Right renal pelvis (tissue), 4 donors: ENCODE results near the gene SH3D21. TPM values are rescaled to one million over a fixed set of nuclear protein-coding genes. Genes with fewer than 3 reads are reported as not detected.

Source experiments
- DNase-seq, 4 donors: peaks; one replicate each; pipeline ENCODE4 v3.0.0-alpha.2; 2013; ENCODE audit warnings: low read depth in 4 of 4, low spot score in 3 of 4, missing footprints in 1 of 4
- polyA plus RNA-seq, 4 donors: library from polyadenylated mRNA; unstranded; fragments of 120-200 nt; gene quantifications; one replicate each; pipeline ENCODE4 v1.2.1, GENCODE V29; 2013; ENCODE audit not compliant: insufficient read length in 4 of 4

The SH3D21 gene
- polyA plus RNA-seq, 4 donors: 21.4 to 26.2 (median 25.1) TPM

DNA sequence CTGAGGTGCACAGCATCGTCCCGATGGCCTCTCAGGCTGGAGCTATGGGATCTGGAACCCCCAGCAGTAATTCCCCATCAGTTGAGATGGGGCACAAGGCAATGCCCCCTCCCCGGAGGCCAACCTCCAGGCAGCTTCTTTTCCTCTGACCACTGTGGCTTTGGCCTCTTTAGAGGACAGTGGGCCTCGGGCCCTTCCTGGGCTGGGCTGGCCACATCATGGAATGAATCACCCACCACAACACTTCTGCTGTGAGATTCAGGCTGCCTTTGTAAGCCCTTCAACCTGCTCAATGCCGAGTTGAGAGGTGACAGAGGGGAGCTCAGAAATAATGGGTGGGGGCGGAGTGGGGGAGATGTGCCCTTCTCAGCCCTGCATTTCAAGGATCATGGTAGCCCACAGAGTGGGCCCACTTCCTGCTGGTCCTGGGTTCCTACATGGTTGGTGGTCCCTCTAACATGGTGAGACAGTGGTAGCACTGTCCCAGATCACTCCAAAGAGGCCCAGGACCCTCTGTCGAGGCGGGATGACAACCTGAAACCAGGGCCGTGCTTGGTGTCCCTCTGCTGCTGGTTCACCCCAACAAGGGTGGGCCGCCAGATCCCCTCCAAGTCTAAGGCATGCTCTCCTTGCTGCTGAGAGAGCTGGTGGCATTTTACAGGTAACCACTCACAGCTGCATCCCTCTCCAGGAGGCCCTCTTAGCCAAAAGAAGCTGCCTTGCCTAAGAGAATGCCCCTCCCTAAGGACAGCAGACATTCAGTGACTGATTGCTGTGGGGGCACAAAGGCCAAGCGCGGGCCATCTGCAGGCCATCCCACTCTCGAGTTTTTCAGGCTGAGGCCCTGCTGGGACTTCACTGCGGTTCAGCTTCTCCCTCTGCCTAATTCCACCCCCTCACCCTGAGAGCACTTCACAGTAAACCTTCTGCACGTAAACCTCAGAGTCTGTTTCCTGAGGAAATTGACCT lies 47.0 kb downstream of the SH3D21 start:
- no peak for DNase-seq

DNA sequence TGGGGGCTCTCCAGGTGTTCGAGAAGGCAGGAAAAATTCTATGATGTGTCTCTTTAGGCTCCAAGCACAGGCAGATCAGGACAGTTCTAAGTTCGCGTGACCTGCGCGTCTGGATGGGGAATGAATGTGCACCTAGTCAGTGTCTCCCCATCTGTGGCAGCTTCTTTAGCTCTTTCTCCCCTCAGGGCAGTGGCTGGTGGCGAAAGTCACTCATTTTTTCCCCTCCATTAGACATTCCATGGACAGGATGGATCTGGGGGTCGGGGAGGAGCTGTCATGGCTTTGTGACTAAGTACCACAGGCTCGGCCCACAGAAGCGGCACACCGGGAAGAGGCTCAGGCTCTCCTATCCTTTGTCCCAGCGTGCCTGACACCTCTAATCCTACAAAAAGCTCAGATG lies 48.3 kb downstream of the SH3D21 start:
- DNase-seq: no peak

DNA sequence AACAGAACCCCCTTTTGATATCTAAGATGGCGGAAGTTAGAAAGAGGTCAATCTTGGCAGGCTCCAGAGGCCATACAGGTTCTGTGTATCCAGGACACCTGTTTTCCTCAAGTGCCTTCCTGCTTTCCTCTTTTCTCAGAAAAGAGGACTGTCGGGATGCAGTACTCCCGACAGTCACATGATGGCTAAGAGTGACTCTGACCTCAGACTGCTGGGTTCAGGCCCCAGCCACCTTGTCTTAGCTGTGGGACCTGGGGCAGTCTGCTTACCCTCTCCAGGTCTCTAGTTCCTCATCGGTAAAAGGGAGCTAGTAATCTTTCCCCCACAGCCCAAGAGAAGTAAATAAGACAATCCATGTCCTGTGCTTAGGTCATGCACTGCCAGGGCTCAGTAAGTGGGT lies 49.6 kb downstream of the SH3D21 start:
- no peak for DNase-seq

DNA sequence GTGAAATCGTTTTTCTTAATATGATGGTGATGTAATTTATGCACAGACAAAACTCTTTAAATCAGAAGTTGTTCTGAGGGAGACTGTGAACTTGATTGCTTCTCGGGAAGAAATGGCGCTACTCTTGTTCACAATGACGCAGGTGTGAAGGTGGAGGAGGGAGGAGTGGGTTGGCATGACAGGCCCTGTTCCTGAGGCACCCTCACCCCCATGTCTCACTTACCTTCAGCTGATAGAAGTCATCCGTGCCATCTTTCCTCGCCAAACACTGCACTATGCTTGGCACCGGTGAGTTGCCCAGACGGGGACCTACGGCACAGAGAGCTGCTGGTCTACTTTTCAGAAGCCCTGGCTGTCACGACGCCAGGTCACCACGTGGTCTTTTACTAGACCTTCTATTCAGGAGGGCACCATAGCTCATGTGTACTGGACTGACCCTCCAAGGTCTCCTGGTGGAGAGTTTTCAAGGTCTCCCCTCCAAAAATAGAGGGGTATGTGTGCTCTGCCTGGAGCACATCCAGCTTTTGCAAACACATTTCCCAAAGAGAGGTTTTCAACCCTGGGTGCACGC lies 52.4 kb downstream of the SH3D21 start:
- no peak for DNase-seq

DNA sequence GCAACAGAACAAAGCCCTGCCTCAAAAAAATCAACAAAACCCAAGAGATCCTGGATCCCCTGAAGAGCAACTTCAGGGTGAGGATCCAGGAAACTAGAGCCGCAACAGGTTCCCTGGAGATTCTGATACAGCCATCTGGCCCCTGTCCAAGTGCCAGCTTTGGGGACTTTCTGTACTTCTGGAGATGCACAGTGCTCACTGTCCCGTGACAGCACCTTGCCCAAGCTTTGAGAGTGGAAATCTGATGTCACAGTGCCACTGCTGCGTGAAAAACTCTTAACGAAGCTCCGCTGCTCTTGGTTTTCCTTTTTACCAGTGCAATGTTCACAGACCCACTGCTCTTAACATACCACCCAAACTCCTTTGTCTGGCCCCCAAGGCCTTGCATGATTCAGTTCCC lies 53.2 kb downstream of the SH3D21 start:
- no peak for DNase-seq

DNA sequence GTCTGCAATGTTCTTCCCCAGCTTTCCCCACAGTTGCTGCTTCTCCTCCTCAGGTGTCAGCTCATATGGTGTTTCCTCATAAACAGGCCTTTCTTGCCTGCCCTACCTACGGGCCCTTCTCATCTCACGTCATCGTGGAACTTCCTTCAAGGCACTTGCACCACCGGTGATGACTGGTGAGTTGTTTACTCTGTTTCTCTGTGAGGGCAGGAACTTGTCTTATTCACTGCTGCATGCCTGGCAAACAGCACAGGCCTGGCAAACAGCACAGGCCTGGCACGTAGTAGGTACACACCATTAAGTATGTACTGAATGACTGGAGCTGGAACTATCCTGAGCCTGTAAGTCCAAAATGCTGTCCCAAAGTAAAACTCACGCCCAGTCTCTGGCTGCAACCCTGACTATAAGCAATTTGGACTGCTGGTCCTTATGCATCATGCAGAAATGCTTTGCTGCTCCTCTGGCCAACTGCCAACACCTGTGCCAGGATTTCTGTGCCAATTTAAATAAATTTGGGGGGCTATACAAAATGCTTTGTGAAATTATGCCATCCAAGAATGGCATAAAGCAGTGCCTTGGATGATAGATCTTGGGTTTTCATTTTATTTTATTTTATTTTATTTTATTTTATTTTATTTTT lies 53.9 kb downstream of the SH3D21 start:
- no peak for DNase-seq

GRCh38 chr1:36365381-36365780 lies 59.2 kb downstream of the SH3D21 start:
- DNase-seq: no peak

- DNase-seq: no peak
Measured at GRCh38 chr1:36366091-36366661, 60.0 kb downstream of the SH3D21 start.

DNA sequence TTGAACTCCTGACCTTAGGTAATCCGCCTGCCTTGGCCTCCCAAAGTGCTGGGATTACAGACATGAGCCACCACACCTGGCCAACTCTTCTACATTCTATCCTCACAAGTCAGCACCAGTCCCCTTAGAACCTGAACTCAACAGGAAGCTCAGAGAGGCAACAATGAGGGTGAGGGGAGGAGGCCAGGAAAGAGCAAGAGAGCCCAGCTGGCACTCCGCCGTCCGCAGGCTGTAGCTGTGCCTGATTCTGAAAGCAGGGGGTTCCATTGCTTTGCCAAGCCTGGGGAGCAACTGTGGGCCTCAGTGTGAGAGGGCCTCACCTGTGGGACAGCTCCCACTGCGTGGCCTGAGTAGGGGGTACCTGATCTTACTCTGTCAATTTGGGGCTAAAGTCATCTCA lies 60.9 kb downstream of the SH3D21 start:
- no peak for DNase-seq

DNA sequence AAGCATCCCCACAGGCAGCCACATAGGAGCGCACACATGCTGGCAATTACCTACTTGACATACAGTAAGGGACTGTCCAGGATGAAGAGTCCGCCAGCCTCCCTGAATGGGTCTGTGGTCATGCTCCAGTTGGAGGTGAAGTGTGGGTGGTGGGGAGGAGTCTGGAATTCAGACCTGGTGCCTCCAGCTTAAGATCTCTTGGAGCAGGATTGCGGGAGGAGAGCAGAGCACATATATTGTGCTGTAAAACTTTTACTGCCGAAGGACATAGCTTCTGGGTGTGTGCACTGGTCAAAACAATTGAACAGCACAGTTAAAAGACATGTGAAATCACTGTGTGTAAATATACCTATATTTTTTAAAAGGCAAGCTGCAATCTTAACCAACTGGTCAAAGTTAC lies 61.6 kb downstream of the SH3D21 start:
- no peak for DNase-seq

DNA sequence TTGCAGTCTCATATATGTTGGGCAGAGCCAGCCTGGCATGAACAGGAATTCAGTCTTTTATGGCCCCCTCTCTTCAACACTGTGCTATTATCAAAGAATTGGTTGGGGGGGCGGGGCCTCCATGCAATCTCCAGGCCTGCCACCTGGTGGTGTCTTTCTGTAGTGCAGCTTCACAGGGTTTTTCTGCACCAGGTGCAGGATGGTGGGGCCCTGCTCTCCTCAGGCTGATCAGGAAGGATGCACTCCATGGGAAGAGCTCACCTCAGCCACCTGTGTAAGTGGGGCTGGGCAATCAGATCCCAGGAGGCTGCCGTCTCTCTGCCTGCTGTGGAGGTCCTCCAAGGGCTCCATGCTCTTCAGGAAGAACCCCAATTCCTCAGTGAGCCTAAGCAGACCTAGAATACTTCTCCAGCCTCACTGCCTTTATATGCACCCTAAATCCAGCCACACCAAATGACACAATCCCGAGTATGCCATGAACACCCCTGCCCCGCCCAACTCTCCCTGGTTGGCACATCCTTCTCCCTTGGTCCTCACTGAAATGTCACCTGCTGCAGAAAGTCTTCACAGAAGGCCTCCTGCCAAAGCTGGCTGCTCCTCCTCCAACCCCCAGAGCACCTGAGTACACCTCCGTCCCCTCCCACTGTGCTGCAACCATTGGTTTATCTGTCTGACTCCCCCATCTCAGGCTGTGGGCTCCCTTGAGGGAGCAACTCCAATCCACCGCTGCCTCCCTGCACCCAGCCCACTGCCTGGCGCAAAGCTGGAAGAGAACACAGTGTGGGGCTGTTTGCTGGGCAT lies 63.1 kb downstream of the SH3D21 start:
- DNase-seq: peak in 2 of 4 donors; percentile 69 to 70

Other genes with a start within 250 kb of the SH3D21 start
- 10 to 100 TPM in 3 of 4 donors, 1 to 10 TPM in 1; 9.8 to 12.0 (median 10.6) TPM for gene TEKT2, start 222.3 kb upstream of the SH3D21 start, polyA plus RNA-seq
- 10 to 100 TPM; 31.6 to 38.0 (median 33.2) TPM for gene ADPRS, start 217.5 kb upstream of the SH3D21 start, polyA plus RNA-seq
- gene COL8A2, start 181.1 kb upstream of the SH3D21 start, polyA plus RNA-seq: 1 to 10 TPM; 1.4 to 3.8 (median 1.9) TPM
- gene TRAPPC3, start 156.9 kb upstream of the SH3D21 start, polyA plus RNA-seq: 10 to 100 TPM; 62.1 to 66.6 (median 66.3) TPM
- gene MAP7D1, start 150.2 kb upstream of the SH3D21 start, polyA plus RNA-seq: 10 to 100 TPM; 58.6 to 63.8 (median 63.1) TPM
- 100 to 1,000 TPM; 122 to 147 (median 139) TPM for gene THRAP3, start 81.9 kb upstream of the SH3D21 start, polyA plus RNA-seq
- 100 to 1,000 TPM in 1 of 4 donors, 10 to 100 TPM in 3; 45.4 to 124 (median 57.3) TPM for gene EVA1B, start 17.3 kb downstream of the SH3D21 start, polyA plus RNA-seq
- 10 to 100 TPM; 40.8 to 48.2 (median 43.7) TPM for gene STK40, start 79.6 kb downstream of the SH3D21 start, polyA plus RNA-seq
- gene LSM10, start 91.5 kb downstream of the SH3D21 start, polyA plus RNA-seq: 10 to 100 TPM; 25.8 to 33.3 (median 27.6) TPM
- 10 to 100 TPM; 20.0 to 25.8 (median 22.2) TPM for gene OSCP1, start 144.1 kb downstream of the SH3D21 start, polyA plus RNA-seq
- 10 to 100 TPM; 71.1 to 73.4 (median 72.1) TPM for gene MRPS15, start 158.0 kb downstream of the SH3D21 start, polyA plus RNA-seq
- gene CSF3R, start 176.5 kb downstream of the SH3D21 start, polyA plus RNA-seq: 1 to 10 TPM; 2.7 to 4.3 (median 3.2) TPM